Heart right ventricle (tissue), 16 donors: ENCODE results near the gene UBL3. TPM values are rescaled to one million over a fixed set of nuclear protein-coding genes. Genes with fewer than 3 reads are reported as not detected.
A peak's percentile ranks its signal among the peaks of the same experiment; 100 is the strongest.

Experiments used
- ATAC-seq, 8 donors: fragments of 200-7000 bp; cut with Tn5 transposase; one replicate each; pipeline ENCODE4 v1.9.1; 2020; ENCODE audit warnings: mild to moderate bottlenecking in 8 of 8, moderate library complexity in 8 of 8, moderate number of reproducible peaks in 1 of 8
- DNase-seq, 2 donors: peaks; one replicate each; pipeline ENCODE4 v3.0.0-alpha.2; 2020
- H3K27ac ChIP-seq, 10 donors: fragments of 200-600 bp; sonication (generic) in 2 of 10; one replicate each; pipeline versions ENCODE4 v1.5.0 to v1.8.0; 2020 to 2022; ENCODE audit warnings: mild to moderate bottlenecking in 3 of 10
- H3K27me3 ChIP-seq, 7 donors: fragments of 200-600 bp; one replicate each; pipeline ENCODE4 v1.8.0; 2021 to 2022; ENCODE audit warnings: mild to moderate bottlenecking in 2 of 7
- H3K36me3 ChIP-seq, 9 donors: fragments of 200-600 bp; sonication (generic) in 1 of 9; one replicate each; pipeline versions ENCODE4 v1.5.0 to v1.8.0; 2020 to 2022; ENCODE audit warnings: mild to moderate bottlenecking in 2 of 9
- H3K4me1 ChIP-seq, 9 donors: fragments of 200-600 bp; sonication (generic) in 1 of 9; one replicate each; pipeline versions ENCODE4 v1.5.0 to v1.8.0; 2020 to 2022; ENCODE audit warnings: mild to moderate bottlenecking in 4 of 9
- H3K4me3 ChIP-seq, 10 donors: fragments of 200-600 bp; sonication (generic) in 2 of 10; one replicate each; pipeline versions ENCODE4 v1.5.0 to v1.8.0; 2020 to 2022; ENCODE audit warnings: mild to moderate bottlenecking in 7 of 10, moderate library complexity in 2 of 10
- H3K9me3 ChIP-seq, 11 donors: fragments of 200-600 bp in 10 of 11; sonication (generic) in 2 of 11; one replicate each; pipeline versions ENCODE4 v1.5.0 to v1.8.0; 2013 to 2022; ENCODE audit warnings: mild to moderate bottlenecking in 2 of 11, control low read depth in 1 of 11, moderate library complexity in 1 of 11
- CTCF ChIP-seq, 9 donors: fragments of 200-600 bp; sonication (generic) in 2 of 9; IDR thresholded peaks; one replicate each; pipeline versions ENCODE4 v1.5.0 to v1.8.0; 2021 to 2022; ENCODE audit warnings: antibody characterized with exemption in 9 of 9, mild to moderate bottlenecking in 5 of 9, moderate library complexity in 1 of 9
- WGBS, 2 donors: extraction: QIAGEN DNeasy Blood & Tissue Kit; methylation state at CpG; one replicate each; pipeline ENCODE4 v1.1.7; 2013; ENCODE audit warnings: inconsistent platforms in 1 of 2; 5-methylcytosine and 5-hydroxymethylcytosine counted together
- intact Hi-C, 10 donors: fragments of 100-400 bp; cut with DNase I; formaldehyde crosslinking; loops; one replicate each; pipeline versions ENCODE4 v1.11.1 to v1.14.2; 2022
- polyA plus RNA-seq, 2 donors: library from polyadenylated mRNA; stranded (reverse); fragments of 200-250 nt; gene quantifications; one replicate each; pipeline ENCODE4 v1.2.3, GENCODE V29; 2013
- total RNA-seq, 10 donors: library from RNA; stranded (reverse); fragmentation: NEBNext Ultra II Directional in 3 of 10; extraction: Animal tissue kit (Norgen Biotek cat#: 25700) in 3 of 10; gene quantifications; one replicate each; pipeline versions ENCODE4 v1.2.1 to v1.2.4, GENCODE V29; 2021 to 2023
- donor health status: Arrhythmogenic right ventricular cardiomyopathy.
- donor health status: ischemic (EF 13 %, LVEDD 7.1; RV severe dilation, severe dysfunction).
- donor health status: healthy with polysubstance abuse.
- donor health status: DM: no; HTN: yes; CAD: no.
- donor health status: DM: no; HTN: no; CAD: no.
- donor health status: ischemic (EF 25% LVEDD 6.9; RV normal size, moderate dysfunction).
- donor health status: ischemic (EF 25% LVEDD 5.7; RV mildly dilated, moderate dysfunction).
- donor health status: healthy.
- donor health status: DM: yes; HTN: yes; CAD: no.
- donor health status: Ischemic cardiomyopathy.
- donor health status: ischemic (EF 35%, LVEDD 5.7; RV mildly dilated, moderate dysfunction).
- donor health status: nonischemic (EF 11% LVEDD 7.7; RV severe dilation, severe dysfunction).
- donor health status: DM: yes; HTN: yes; CAD: no.
- donor health status: PGD.
- donor health status: ischemic (EF 29% LVEDD 5.4; RV normal size, mild dysfunction).
- donor health status: nonischemic (EF 23%, LVEDD 6.1; RV moderate dilation, normal function).

UBL3 gene
- total and polyA plus RNA-seq, 12 donors, result 6.7 to 24.3 (median 20.8) TPM

GRCh38 chr13:29868581-29868980, 18.2 kb upstream of the UBL3 start:
- ATAC-seq, result peak in 1 of 8 donors; percentile 51
- intact Hi-C loops, result no loop called here

GRCh38 chr13:29865934-29866333, 15.5 kb upstream of the UBL3 start:
- TF ChIP-seq CTCF (IDR thresholded peaks at IDR 0.05), result no peak
- Histone ChIP-seq H3K27ac (no peak overlapping the region), H3K27me3 (no peaks in the 10 kb centered on the region), H3K9me3 (no peaks in the 10 kb centered on the region), H3K36me3 (no peaks in the 10 kb centered on the region), H3K4me1 (no peaks in the 10 kb centered on the region), H3K4me3 (no peak overlapping the region)
- WGBS, 2 donors, result 66 to 69% methylated on average over 6 of the region's 6 CpGs
- ATAC-seq (no peak), DNase-seq (no peak)
- intact Hi-C loops, result no loop called here

More at GRCh38 chr13:29868581-29868980, 18.2 kb upstream of the UBL3 start:
- no peaks in the 10 kb centered on the region for H3K36me3 ChIP-seq
- no peak for TF ChIP-seq CTCF (IDR thresholded peaks at IDR 0.05)
- H3K4me1 ChIP-seq, result no peaks in the 10 kb centered on the region
- 62 to 68% methylated on average over 7 of the region's 7 CpGs for WGBS, 2 donors
- DNase-seq, result no peak
- H3K9me3 ChIP-seq, result no peaks in the 10 kb centered on the region
- peaks cover 0 to 1% (median 0%) of the 10 kb centered on the region in 7 donors for H3K27me3 ChIP-seq
- no peak overlapping the region for H3K4me3 ChIP-seq
- no peak overlapping the region for H3K27ac ChIP-seq

- no peak for TF ChIP-seq CTCF (IDR thresholded peaks at IDR 0.05)
- WGBS, 2 donors, result 93 to 95% methylated on average over 8 of the region's 8 CpGs
- Histone ChIP-seq H3K27me3 (peaks cover 0 to 2% (median 0%) of the 10 kb centered on the region in 7 donors), H3K9me3 (no peaks in the 10 kb centered on the region), H3K4me3 (no peak overlapping the region), H3K4me1 (peaks cover 0 to 8% (median 0%) of the 10 kb centered on the region in 9 donors), H3K36me3 (no peaks in the 10 kb centered on the region), H3K27ac (no peak overlapping the region)
- no peak for ATAC-seq
- no peak for DNase-seq
- intact Hi-C loops, result no loop called here
Measured at GRCh38 chr13:29861694-29862110, 11.3 kb upstream of the UBL3 start.

GRCh38 chr13:29859971-29860370, 9.6 kb upstream of the UBL3 start:
- ATAC-seq (no peak), DNase-seq (no peak)
- Histone ChIP-seq H3K4me1 (peaks cover 0 to 8% (median 0%) of the 10 kb centered on the region in 9 donors), H3K27me3 (peaks cover 0 to 2% (median 0%) of the 10 kb centered on the region in 7 donors), H3K27ac (no peak overlapping the region), H3K9me3 (no peaks in the 10 kb centered on the region), H3K36me3 (no peaks in the 10 kb centered on the region), H3K4me3 (no peak overlapping the region)
- intact Hi-C loops, result loop anchor here in 1 of 10 donors (10.0 kb wide), 1 partner anchor 355 kb away; no protein-coding TSS in a partner anchor
- WGBS, 2 donors, result 87 to 90% methylated on average over 4 of the region's 4 CpGs
- TF ChIP-seq CTCF (IDR thresholded peaks at IDR 0.05), result no peak
